ENCODE results near the gene ZNF354C.

Gene ZNF354C

DNA sequence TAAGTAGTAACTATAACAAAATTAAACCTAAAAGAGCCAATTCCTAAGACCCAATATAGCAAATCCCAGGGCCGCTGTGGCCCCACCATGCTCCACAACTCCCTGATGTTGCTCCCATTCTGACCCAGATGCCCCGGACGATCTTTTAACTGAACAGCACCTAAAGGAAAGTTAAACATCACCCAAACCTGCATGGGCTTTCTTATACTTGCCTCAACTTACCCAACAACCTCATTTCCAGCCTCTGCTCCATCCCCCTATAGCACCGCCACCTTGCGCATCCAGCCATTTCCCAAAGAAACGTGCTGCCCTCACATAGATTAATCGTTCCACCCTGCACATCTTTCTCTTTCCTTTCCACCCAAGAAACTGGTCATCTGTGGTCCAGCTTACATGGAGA is 54.6 kb downstream of the ZNF354C start:
- DNase-seq, result no peak

DNA sequence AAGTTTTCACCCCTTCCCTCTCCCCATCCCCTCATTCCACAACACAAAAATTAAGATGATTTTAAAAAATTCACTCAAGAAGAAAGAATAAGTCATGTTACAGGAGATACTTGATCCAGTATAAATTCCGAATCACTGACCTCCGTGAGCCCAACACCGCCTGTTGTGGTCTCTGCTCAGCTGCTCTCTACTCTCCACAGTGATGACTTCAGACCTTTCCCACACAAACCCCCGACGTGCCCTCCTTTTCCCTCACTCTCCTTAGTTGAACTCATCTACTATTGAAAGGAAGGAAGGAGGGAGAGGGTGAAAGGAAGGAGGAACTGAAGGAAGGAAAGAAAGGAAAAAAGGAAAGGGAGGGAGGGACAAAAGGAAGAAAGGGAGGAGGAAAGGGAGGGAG is 55.1 kb downstream of the ZNF354C start:
- no peak for DNase-seq

DNA sequence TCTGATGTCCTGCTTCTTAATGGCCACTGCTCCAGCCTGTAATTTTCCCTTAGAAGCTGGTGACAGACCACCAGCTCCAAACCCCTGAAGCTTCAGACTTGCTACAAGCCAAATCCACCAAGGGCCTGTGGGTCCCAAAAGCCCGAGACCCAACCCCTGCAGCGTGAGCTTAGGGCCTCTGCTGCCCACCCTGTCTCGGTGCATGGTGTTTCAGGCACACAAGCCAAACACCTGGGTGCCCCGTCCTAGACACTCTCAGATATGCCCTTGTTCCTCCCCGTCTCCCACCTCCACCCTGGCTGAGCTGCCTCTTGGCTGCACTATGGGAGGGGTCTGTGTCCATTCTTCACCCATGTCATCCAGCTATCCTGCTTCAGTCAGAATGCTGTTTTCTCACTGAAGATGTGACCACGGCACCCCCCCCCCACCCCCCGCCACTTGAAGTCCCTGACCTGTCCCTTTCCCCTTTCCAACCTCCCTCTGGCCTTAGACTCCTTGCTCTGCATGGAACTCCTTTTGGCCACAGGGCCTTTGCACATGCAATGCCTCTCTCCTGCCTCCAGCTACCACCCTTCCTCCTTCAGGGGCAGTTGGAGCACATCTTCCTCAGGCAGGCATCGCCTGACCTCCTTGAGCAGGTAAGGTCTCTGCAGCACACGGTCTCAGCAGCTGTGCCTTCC is 55.8 kb downstream of the ZNF354C start:
- no peak for DNase-seq

GRCh38 chr5:179118338-179118737 is 58.2 kb downstream of the ZNF354C start:
- no peak for DNase-seq

GRCh38 chr5:179118756-179119414 is 58.7 kb downstream of the ZNF354C start:
- no peak for DNase-seq

- no peak for DNase-seq
Measured at GRCh38 chr5:179119415-179120170, 59.4 kb downstream of the ZNF354C start.

DNA sequence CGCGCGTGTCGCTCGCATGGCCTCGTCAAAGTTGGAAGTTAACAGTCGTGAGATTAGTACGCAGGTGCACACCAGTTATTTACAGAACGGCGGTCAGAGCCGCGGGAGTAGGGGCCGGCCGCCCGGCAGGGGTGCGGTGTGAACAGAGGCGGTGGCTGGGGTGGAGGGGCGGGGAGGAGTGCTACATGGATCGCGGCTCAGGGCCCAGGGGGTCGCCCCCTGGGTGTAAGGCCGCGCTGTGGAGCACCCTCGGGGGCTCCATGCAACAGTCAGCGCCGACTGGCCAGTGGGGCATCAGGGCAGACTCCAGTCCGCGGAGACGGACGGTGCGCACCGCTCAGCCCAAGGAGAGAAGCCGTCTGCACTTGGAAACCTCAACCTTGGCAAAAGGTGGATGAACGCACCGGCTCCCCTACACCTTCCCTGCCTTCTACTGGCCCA is 60.3 kb downstream of the ZNF354C start:
- no peak for DNase-seq

DNA sequence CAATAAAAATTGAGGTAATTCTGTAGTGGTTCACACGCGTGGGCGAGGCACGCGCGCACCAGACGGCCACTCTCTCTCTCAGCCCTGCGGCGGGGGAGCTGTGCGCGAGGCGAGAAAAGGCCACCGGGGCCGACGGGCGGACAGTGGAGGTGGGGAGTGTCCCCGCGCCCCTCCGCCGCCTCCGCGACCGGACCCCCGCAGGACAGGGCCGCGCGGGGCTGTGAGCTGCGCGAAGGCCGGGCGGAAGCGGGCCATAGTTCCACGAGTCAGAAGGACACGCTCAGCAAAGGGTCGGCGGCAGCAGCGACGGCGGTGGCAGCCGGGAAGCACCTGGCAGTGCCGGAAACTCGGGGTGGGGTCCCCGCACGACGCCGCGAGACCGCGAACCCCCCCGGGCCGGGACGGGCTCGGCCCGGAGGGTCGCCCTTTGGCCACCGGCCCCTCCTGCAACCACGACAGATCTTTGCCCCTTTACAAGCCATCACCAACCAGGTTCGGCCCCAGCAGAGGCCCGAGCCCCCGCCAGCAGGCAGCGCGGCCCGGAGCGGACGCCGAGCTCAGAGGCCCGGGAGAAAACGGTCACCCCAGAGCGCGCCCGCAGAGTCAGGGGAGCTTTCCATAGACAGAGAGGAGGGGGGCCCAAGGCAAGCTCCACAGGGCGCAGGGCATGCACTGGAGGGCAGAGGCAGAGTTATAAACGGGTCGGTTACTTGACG is 60.9 kb downstream of the ZNF354C start:
- no peak for DNase-seq

- no peak for DNase-seq
Measured at GRCh38 chr5:179121667-179122111, 61.5 kb downstream of the ZNF354C start.

GRCh38 chr5:179122411-179123108 is 62.4 kb downstream of the ZNF354C start:
- no peak for DNase-seq

- DNase-seq, result no peak
Measured at GRCh38 chr5:179123109-179123426, 62.9 kb downstream of the ZNF354C start.

- DNase-seq, result no peak
Measured at GRCh38 chr5:179123491-179124272, 63.5 kb downstream of the ZNF354C start.

- no peak for DNase-seq
Measured at GRCh38 chr5:179124273-179124852, 64.2 kb downstream of the ZNF354C start.

GRCh38 chr5:179124853-179125788 is 64.9 kb downstream of the ZNF354C start:
- DNase-seq, result no peak

GRCh38 chr5:179125789-179126505 is 65.8 kb downstream of the ZNF354C start:
- no peak for DNase-seq

DNA sequence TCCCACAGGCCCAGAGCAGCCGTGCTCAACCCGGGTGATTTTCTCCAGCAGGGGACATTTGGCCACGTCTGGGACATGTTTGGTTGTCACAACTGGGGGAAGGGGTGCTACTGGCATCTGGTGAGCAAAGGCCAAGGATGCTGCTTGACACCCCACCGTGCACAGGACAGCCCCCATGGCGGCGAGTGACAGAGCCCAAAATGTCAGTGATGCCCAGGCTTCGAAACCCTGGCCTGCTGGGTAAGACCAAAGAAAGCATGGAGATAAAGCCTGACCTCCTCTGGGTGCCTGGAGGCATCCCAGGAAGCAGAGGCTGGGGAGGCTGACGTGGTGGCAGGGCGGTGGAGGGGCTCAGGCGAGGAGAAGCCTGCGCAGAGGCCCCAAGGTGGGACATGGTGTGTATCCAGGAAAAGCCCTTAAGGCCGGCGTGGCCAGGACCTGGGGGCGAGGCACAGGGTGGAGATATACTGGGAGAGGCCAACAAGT is 66.4 kb downstream of the ZNF354C start:
- no peak for DNase-seq

- no peak for DNase-seq
Measured at GRCh38 chr5:179127136-179128040, 67.2 kb downstream of the ZNF354C start.

DNA sequence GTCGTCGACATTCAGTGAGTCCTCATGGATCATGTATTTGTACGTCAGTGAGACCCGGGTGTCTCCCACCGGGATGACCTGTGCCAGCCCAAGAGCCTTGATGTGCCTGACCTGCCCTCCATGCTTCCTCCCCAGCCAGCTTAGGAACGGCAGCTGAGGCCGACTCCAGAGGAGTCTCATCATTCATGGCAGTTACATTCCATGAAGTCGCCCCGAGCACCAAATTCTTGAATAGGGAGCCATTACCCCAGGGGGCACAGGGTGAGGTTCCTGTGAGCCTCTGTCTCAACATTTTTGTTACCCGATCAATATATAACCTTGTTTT is 67.8 kb downstream of the ZNF354C start:
- no peak for DNase-seq

GRCh38 chr5:179128976-179129375 is 68.8 kb downstream of the ZNF354C start:
- DNase-seq, result no peak

Data from fibroblast of upper back skin (primary cell).